Spinal cord (tissue), 10 donors: ENCODE results near the gene OGA. TPM values are rescaled to one million over a fixed set of nuclear protein-coding genes. Genes with fewer than 3 reads are reported as not detected.

Experiments
- DNase-seq, 6 donors: peaks; one replicate each; pipeline versions ENCODE4 v3.0.0 to v3.0.0-alpha.2; 2013 to 2015; ENCODE audit warnings: low spot score in 6 of 6, low read depth in 4 of 6
- H3K27ac ChIP-seq: one replicate; pipeline ENCODE4 v1.5.1; 2013; ENCODE audit warnings: low read depth, low read length, control low read depth
- H3K27me3 ChIP-seq: one replicate; pipeline ENCODE4 v1.6.1; 2013; ENCODE audit warnings: low read length; ENCODE audit not compliant: control insufficient read depth, insufficient read depth
- H3K36me3 ChIP-seq: one replicate; pipeline ENCODE4 v1.6.1; 2013; ENCODE audit warnings: low read length; ENCODE audit not compliant: control insufficient read depth, insufficient read depth
- H3K4me1 ChIP-seq: one replicate; pipeline ENCODE4 v1.6.1; 2013; ENCODE audit warnings: low read length; ENCODE audit not compliant: control insufficient read depth, insufficient read depth
- H3K4me3 ChIP-seq: one replicate; pipeline ENCODE4 v1.5.1; 2013; ENCODE audit warnings: low read depth, low read length, control low read depth
- H3K9me3 ChIP-seq: one replicate; pipeline ENCODE4 v1.6.1; 2013; ENCODE audit warnings: low read length; ENCODE audit not compliant: control insufficient read depth, insufficient read depth
- WGBS: methylation state at CpG from one replicate; pipeline ENCODE4 v1.1.5; 2013; ENCODE audit warnings: missing lambda C conversion rate; ENCODE audit not compliant: insufficient coverage; 5-methylcytosine and 5-hydroxymethylcytosine counted together
- polyA plus RNA-seq, 2 donors: library from polyadenylated mRNA; unstranded; fragments of 120-200 nt; gene quantifications; one replicate each; pipeline ENCODE4 v1.2.1, GENCODE V29; 2013; ENCODE audit not compliant: insufficient read length in 2 of 2
- total RNA-seq, 2 donors: library from RNA; depleted of rRNA in 1 of 2; stranded (reverse); fragments of 120-200 nt in 1 of 2; fragments of >200 nt in 1 of 2; gene quantifications; one replicate each; pipeline versions ENCODE4 v1.2.3 to v1.2.4, GENCODE V29; 2013 to 2014
- donor health status: healthy.

Gene OGA
- total and polyA plus RNA-seq, 4 donors = 173 to 267 (median 195) TPM

DNA sequence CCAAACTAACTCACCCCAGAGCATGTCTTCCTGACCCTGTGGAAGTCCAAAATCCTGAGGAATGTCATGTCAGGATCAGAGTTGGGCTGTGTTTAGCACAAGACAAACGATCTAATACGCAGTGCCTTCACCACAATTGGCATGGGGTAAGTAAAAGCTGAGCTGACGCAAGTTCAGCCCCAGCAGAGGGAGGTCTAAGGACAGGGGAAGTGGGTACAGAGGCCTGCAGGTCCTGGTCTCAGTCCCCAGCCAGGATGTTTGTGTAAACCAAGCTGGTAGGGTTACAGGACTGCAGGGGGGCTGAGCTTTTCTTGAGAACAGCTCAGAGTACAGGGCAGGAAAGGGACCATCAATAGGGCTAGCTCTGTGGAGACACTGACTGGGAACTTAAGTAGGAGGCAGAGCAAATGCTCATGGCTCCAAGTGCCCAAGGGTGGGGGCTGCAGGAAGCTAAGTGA is 30.7 kb upstream of the OGA start:
- Histone ChIP-seq H3K27me3 (no peaks in the 10 kb centered on the region), H3K36me3 (peaks cover 20% of the 10 kb centered on the region), H3K9me3 (no peaks in the 10 kb centered on the region), H3K27ac (no peak overlapping the region), H3K4me3 (no peak overlapping the region), H3K4me1 (peaks cover 20% of the 10 kb centered on the region)
- no peak for DNase-seq
- WGBS = 79% methylated on average over 3 of the region's 3 CpGs

- DNase-seq = no peak
- Histone ChIP-seq H3K27me3 (no peaks in the 10 kb centered on the region), H3K27ac (no peak overlapping the region), H3K9me3 (no peaks in the 10 kb centered on the region), H3K4me3 (no peak overlapping the region), H3K36me3 (peaks cover 20% of the 10 kb centered on the region), H3K4me1 (peaks cover 23% of the 10 kb centered on the region)
- 53% methylated on average over 4 of the region's 4 CpGs for WGBS
Measured at GRCh38 chr10:101848408-101848807, 30.2 kb upstream of the OGA start.

DNA sequence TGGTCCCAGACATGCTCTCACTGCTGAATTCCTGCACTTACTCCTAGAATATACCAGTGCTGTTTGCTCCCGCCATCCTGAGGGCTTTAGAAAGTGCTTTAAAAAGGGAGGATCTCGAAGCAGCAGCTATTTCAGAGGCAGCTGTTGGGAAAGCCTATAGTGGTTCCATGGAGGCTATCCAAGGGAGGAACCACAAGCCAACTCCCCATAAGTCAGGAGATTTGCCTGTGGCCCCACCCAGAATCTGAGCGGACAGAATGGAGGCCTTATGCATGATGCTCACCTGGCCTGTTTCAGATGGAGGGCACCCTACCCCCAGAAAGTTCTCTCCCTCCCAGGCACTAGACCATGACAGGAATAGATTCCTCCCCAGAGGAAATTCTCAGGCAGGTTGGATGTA is 27.6 kb upstream of the OGA start:
- Histone ChIP-seq H3K4me1 (peaks cover 35% of the 10 kb centered on the region), H3K27ac (no peak overlapping the region), H3K9me3 (no peaks in the 10 kb centered on the region), H3K4me3 (no peak overlapping the region), H3K36me3 (peaks cover 20% of the 10 kb centered on the region), H3K27me3 (no peaks in the 10 kb centered on the region)
- no peak for DNase-seq
- no CpG with 5 or more reads among the region's 3 CpGs for WGBS

DNA sequence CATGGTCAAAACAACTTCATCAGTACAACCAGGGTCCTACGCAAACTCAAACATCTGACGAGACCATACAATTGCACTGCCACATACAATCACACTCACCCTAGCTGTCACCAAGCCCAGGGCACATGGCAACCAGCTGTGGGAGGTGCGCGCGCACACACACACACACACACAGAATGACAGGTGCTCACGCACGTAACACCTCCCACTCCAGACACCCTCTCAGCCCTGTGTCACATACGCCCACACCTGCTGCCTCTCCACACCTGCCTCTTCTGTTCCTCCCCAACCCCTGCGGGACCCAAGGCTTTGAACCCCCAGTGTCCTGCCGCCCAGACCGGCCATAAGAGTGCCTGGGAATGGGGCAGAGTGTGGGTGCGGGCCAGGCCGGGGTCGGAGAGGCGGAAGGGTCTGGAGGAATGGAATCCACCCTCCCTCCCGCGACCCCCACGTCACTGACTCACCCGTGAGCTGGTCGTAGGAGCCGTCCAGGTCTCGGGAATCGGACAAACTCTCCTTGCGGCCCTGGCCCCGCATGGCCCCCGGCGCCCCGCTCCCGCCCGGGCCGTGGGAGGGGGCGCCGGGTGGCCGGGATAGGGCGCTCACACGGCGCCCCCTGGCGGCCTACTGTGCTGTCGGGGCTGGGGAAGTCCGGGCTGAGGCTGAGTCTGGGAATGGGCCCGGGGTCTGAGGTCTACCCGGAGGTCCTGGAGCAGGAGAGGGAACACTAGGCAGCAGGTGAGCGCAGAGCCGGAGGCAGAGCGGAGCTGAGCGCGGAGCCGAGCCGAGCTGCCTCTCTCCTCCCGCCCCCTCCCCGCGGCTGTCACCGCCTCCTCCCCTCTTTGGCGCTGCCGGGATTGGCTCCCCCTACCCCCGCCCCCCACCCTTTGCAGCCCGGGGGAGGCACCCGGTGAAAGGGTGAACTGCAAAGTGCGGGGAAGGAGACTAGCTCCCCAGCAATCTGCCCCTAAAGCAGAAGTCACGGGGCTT is 25.1 kb upstream of the OGA start, which contains the start of gene KCNIP2:
KCNIP2 (minus strand) TSS at position 769 of the 990 bp plus-strand sequence; CDS start at position 537, 232 bp downstream.
- Histone ChIP-seq H3K27me3 (no peaks in the 10 kb centered on the region), H3K4me3 (peak within 1 kb of the TSS; percentile 28), H3K9me3 (no peaks in the 10 kb centered on the region), H3K27ac (no peak within 1 kb of the TSS), H3K36me3 (peaks cover 12% of the 10 kb centered on the region), H3K4me1 (peaks cover 50% of the 10 kb centered on the region)
- WGBS = 22% methylated on average over 37 of the region's 60 CpGs
- peak in 2 of 6 donors; percentile 76 to 81 for DNase-seq

DNA sequence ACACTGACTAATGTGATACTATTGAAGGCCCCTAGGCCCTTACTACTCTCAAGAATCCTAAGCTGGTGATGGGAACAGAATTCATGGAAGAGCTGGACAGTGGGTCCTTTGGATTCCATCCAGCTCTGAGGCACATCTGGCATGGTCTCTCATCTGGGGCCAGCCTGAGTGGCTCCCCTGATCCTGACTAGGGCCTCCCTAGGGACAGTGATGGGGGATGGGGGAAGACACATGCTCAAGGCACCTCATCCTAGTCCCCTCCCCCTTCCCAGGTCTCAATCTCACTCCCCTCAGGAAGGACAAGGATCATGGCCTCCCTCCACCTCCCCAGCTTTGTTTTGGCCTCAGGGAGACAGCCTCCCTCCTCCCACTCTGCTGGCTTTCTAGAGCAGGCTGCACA is 23.6 kb upstream of the OGA start:
- DNase-seq = no peak
- no peaks in the 10 kb centered on the region for H3K27me3 ChIP-seq
- H3K4me1 ChIP-seq = peaks cover 58% of the 10 kb centered on the region
- peaks cover 1% of the 10 kb centered on the region for H3K36me3 ChIP-seq
- H3K27ac ChIP-seq = no peak overlapping the region
- H3K9me3 ChIP-seq = no peaks in the 10 kb centered on the region
- no peak overlapping the region for H3K4me3 ChIP-seq

- peak overlapping the region; percentile 86 for H3K27ac ChIP-seq
- DNase-seq = peak in 2 of 6 donors; percentile 93 to 94
- H3K36me3 ChIP-seq = no peaks in the 10 kb centered on the region
- no peaks in the 10 kb centered on the region for H3K9me3 ChIP-seq
- peaks cover 62% of the 10 kb centered on the region for H3K4me1 ChIP-seq
- 2% methylated on average over 46 of the region's 46 CpGs for WGBS
- H3K27me3 ChIP-seq = no peaks in the 10 kb centered on the region
- H3K4me3 ChIP-seq = peak overlapping the region; percentile 58
Measured at GRCh38 chr10:101840741-101841453, 22.7 kb upstream of the OGA start.

- WGBS = 0% methylated on average over 10 of the region's 19 CpGs
- H3K4me1 ChIP-seq = peaks cover 67% of the 10 kb centered on the region
- H3K27ac ChIP-seq = peak overlapping the region; percentile 86
- peak overlapping the region; percentile 58 for H3K4me3 ChIP-seq
- no peaks in the 10 kb centered on the region for H3K27me3 ChIP-seq
- DNase-seq = peak in 4 of 6 donors; percentile 84 to 94 (median 88)
- H3K9me3 ChIP-seq = no peaks in the 10 kb centered on the region
- H3K36me3 ChIP-seq = no peaks in the 10 kb centered on the region
Measured at GRCh38 chr10:101840102-101840684, 21.9 kb upstream of the OGA start.

- WGBS = 2% methylated on average over 32 of the region's 36 CpGs
- peak in 2 of 6 donors; percentile 69 to 75 for DNase-seq
- no peaks in the 10 kb centered on the region for H3K9me3 ChIP-seq
- peaks cover 3% of the 10 kb centered on the region for H3K36me3 ChIP-seq
- H3K27ac ChIP-seq = peak overlapping the region; percentile 86
- peak overlapping the region; percentile 58 for H3K4me3 ChIP-seq
- no peaks in the 10 kb centered on the region for H3K27me3 ChIP-seq
- H3K4me1 ChIP-seq = peaks cover 69% of the 10 kb centered on the region
Measured at GRCh38 chr10:101839416-101840063, 21.3 kb upstream of the OGA start.

GRCh38 chr10:101839002-101839401 is 20.8 kb upstream of the OGA start:
- H3K9me3 ChIP-seq = no peaks in the 10 kb centered on the region
- H3K27ac ChIP-seq = no peak overlapping the region
- H3K36me3 ChIP-seq = peaks cover 8% of the 10 kb centered on the region
- no peaks in the 10 kb centered on the region for H3K27me3 ChIP-seq
- peaks cover 74% of the 10 kb centered on the region for H3K4me1 ChIP-seq
- H3K4me3 ChIP-seq = peak overlapping the region; percentile 58
- WGBS = 100% methylated on average over 1 of the region's 1 CpG
- DNase-seq = no peak
